ENCODE data around the gene UBE2Q1. TPM values are rescaled to one million over a fixed set of nuclear protein-coding genes. Genes with fewer than 3 reads are reported as not detected.

The UBE2Q1 gene
- total and polyA plus RNA-seq, 2 of the 8 experiments (the other 6 are each of a cell fraction or from before 2014, with no cell fraction given) = 13.2 to 95.8 TPM

DNA sequence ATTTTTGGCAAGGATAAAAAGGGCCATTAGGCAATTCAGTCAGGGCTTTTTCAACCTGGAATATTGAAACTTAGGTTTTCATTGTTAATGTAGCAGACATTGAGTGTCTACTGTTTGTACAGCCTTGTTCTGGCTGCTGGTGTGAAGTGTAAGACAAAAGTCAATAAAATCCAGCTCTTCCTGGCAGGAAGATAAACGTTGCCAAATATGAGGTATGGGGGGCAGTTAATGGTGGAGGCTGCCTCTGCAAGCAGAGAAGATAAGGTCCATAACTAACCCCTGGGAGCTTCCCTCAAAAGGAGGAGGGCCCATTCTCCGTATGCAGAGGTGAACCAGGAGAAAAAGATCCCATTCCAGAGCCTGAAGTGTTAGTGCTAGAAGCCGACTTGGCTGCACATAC lies 36.8 kb downstream of the UBE2Q1 start:
- Histone ChIP-seq H3K27ac (ENCODE audit: low read depth, low read length) (no peak overlapping the region), H2BK120ac (replicated peaks; ENCODE audit: low read depth, low read length) (no peak overlapping the region), H3K18ac (ENCODE audit: extremely low read depth, low read length) (no peak overlapping the region), H2BK5ac (ENCODE audit: low read depth, low read length) (no peak overlapping the region), H3K4me1 (replicated peaks in 1 of 4; ENCODE audit: control insufficient read depth in 3 of 4, insufficient read depth in 4 of 4, low read length in 3 of 4) (no peaks in the 10 kb centered on the region; a peak in 1 of 7 replicates), H2BK12ac (ENCODE audit: low read depth, low read length) (no peak overlapping the region), H4K20me1 (replicated peaks in 1 of 2; ENCODE audit: control insufficient read depth in 1 of 2, insufficient read depth in 2 of 2, low read length in 2 of 2) (no peaks in the 10 kb centered on the region), H3K4ac (replicated peaks; ENCODE audit: insufficient read length, low read depth, low read length) (no peak overlapping the region), H3K27me3 (replicated peaks in 1 of 4; ENCODE audit: control insufficient read depth in 3 of 4, extremely low read depth in 1 of 4, insufficient read depth in 3 of 4, low read length in 3 of 4) (peaks cover 0 to 3% (median 0%) of the 10 kb centered on the region in 4 experiments; a peak in 1 of 7 replicates), H3K79me2 (ENCODE audit: control insufficient read depth in 1 of 2, insufficient read depth in 2 of 2, low read length in 2 of 2) (no peaks in the 10 kb centered on the region), H3K14ac (ENCODE audit: insufficient read length) (no peak overlapping the region), H3K23me2 (ENCODE audit: low read depth, low read length) (no peaks in the 10 kb centered on the region), H4K5ac (ENCODE audit: insufficient read length, low read depth, low read length) (no peak overlapping the region), H2BK20ac (ENCODE audit: low read length) (no peak overlapping the region), H4K8ac (ENCODE audit: extremely low read depth, insufficient read depth, low read length) (no peak overlapping the region), H3K4me2 (ENCODE audit: insufficient read depth in 1 of 2, low read depth in 2 of 2, low read length in 2 of 2) (no peak overlapping the region), H2AK5ac (ENCODE audit: low read depth, low read length) (no peak overlapping the region), H3K36me3 (ENCODE audit: control insufficient read depth in 2 of 4, insufficient read depth in 4 of 4, low read length in 3 of 4) (no peaks in the 10 kb centered on the region; a peak in 1 of 8 replicates), H2BK15ac (ENCODE audit: low read length) (no peak overlapping the region), H3K9ac (replicated peaks in 1 of 4; ENCODE audit: extremely low read depth in 1 of 4, low read depth in 3 of 4, low read length in 3 of 4) (no peak overlapping the region), H3K9me3 (ENCODE audit: insufficient read depth in 2 of 2, low read depth in 1 of 2, low read length in 1 of 2) (no peaks in the 10 kb centered on the region), H3K79me1 (ENCODE audit: low read depth, low read length) (no peaks in the 10 kb centered on the region), H3K56ac (replicated peaks; ENCODE audit: insufficient read length, low read depth, low read length) (no peak overlapping the region), H3K4me3 (ENCODE audit: extremely low read depth in 1 of 4, insufficient read depth in 2 of 4, low read depth in 3 of 4, low read length in 4 of 4) (no peak overlapping the region), H2AFZ (ENCODE audit: low read length) (no peak overlapping the region), H3K23ac (ENCODE audit: insufficient read length) (no peak overlapping the region), H4K91ac (replicated peaks; ENCODE audit: insufficient read length, low read length) (no peak overlapping the region)
- 82% methylated on average over 3 of the region's 3 CpGs; no CpG with 5 or more reads in 1 of the 2 experiments for WGBS, 2 experiments (ENCODE audit: extremely low coverage in 1 of 2, insufficient coverage in 1 of 2, insufficient read length in 1 of 2, insufficient replicate concordance in 2 of 2, low coverage in 1 of 2, low lambda C conversion rate in 2 of 2, missing lambda C conversion rate in 1 of 2)
- FAIRE-seq (no peak), DNase-seq (ENCODE audit: low read depth in 1 of 2, low spot score in 2 of 2) (no peak)
- ChIA-PET POLR2A (ENCODE audit: partially characterized antibody) (no interaction called here), CTCF (ENCODE audit: partially characterized antibody) (interaction anchor here (0.6 to 1.6 kb wide), 4 partner anchors 10 to 696 kb away, joined by 3 to 4 read pairs (median 3); no protein-coding TSS in a partner anchor)
- TF ChIP-seq TCF12 (IDR thresholded peaks at IDR 0.05; ENCODE audit: low read depth, low read length) = no peak
- no peak for TF ChIP-seq YY1 (IDR thresholded peaks at IDR 0.05; ENCODE audit: low read depth, low read length)
- TF ChIP-seq PHF8 (conservative IDR thresholded peaks at IDR 0.05; ENCODE audit: low read depth, low read length) = no peak
- no peak for TF ChIP-seq CREB1 (IDR thresholded peaks at IDR 0.05)
- no peak for TF ChIP-seq JUND (IDR thresholded peaks at IDR 0.05; ENCODE audit: low read length)
- no peak for TF ChIP-seq HDAC2 (IDR thresholded peaks at IDR 0.05; ENCODE audit: borderline replicate concordance in 1 of 2, low read depth in 2 of 2, low read length in 2 of 2)
- TF ChIP-seq CTBP2 (IDR thresholded peaks at IDR 0.05; ENCODE audit: borderline replicate concordance, insufficient read depth, insufficient read length, low read length) = no peak
- no peak for TF ChIP-seq POU5F1 (IDR thresholded peaks at IDR 0.05; ENCODE audit: low read depth, low read length)
- TF ChIP-seq TAF7 (optimal IDR thresholded peaks at IDR 0.05; ENCODE audit: borderline replicate concordance, low read depth, low read length) = no peak
- no peak for TF ChIP-seq CHD2 (IDR thresholded peaks at IDR 0.05; ENCODE audit: low read length)
- TF ChIP-seq RNF2 (IDR thresholded peaks at IDR 0.05; ENCODE audit: borderline replicate concordance, low read depth, low read length, missing control alignments, poor library complexity, severe bottlenecking) = no peak
- TF ChIP-seq NRF1 (IDR thresholded peaks at IDR 0.05; ENCODE audit: low read depth, low read length) = no peak
- TF ChIP-seq MAFK (IDR thresholded peaks at IDR 0.05; ENCODE audit: low read depth, low read length) = no peak
- TF ChIP-seq ASH2L (IDR thresholded peaks at IDR 0.05; ENCODE audit: low read length) = no peak
- no peak for TF ChIP-seq SP1 (IDR thresholded peaks at IDR 0.05; ENCODE audit: low read depth, low read length)

Measured in H1 (cell line).